C4-2B (cell line): Measurements from ENCODE around the gene COL23A1.

ENCODE experiments used
- ZFX ChIP-seq: fragments of 450-650 bp; IDR thresholded peaks from 2 replicates; pipeline ENCODE4 v1.6.1; 2017
- TF ChIP-seq, protein P1 (sequence below): fragments of 450-650 bp; conservative IDR thresholded peaks from 2 replicates; pipeline ENCODE4 v1.5.1; 2017; ENCODE audit warnings: mild to moderate bottlenecking

DNA sequence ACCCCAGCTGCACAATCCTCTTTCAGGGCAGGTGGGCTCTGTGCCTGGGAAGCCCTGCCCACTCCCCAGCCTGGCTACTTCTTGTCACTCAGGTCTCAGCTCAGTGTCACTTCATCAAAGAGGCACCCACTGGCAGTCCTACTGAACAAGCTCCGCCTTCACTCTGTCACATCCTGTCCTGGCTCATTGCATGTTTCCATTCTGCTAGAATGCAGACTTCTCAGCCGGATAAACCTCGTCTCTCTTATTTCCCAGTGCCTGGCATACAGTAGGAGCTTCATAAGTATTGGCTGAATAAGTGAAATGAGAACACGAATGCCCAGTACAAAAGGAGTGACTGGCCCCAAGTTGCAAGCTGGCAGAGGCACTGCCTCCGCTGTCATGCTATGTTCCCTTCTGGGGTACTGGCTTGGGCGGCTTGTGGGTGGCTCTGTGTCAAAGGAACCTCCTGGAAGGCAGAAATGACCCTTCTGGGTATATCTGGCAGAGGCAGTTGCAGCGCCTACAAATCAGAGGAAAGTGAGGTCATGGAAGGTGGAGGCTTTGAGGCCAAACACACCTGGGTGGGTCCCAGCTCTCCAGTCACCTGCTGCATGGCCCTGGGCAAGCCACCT, 259.3 kb downstream of the COL23A1 start:
- TF ChIP-seq, protein P1, sequence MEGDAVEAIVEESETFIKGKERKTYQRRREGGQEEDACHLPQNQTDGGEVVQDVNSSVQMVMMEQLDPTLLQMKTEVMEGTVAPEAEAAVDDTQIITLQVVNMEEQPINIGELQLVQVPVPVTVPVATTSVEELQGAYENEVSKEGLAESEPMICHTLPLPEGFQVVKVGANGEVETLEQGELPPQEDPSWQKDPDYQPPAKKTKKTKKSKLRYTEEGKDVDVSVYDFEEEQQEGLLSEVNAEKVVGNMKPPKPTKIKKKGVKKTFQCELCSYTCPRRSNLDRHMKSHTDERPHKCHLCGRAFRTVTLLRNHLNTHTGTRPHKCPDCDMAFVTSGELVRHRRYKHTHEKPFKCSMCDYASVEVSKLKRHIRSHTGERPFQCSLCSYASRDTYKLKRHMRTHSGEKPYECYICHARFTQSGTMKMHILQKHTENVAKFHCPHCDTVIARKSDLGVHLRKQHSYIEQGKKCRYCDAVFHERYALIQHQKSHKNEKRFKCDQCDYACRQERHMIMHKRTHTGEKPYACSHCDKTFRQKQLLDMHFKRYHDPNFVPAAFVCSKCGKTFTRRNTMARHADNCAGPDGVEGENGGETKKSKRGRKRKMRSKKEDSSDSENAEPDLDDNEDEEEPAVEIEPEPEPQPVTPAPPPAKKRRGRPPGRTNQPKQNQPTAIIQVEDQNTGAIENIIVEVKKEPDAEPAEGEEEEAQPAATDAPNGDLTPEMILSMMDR, result no peak
- no peak for TF ChIP-seq ZFX
